HepG2 (cell line): Measurements from ENCODE around the gene MAML1.

Source experiments
- IRF2 ChIP-seq: IDR thresholded peaks from 2 replicates; pipeline ENCODE4 v1.6.1; 2018; ENCODE audit warnings: missing genetic modification reagents, missing compliant biosample characterization
- KDM6A ChIP-seq: IDR thresholded peaks from 2 replicates; pipeline ENCODE4 v1.6.1; 2016; ENCODE audit warnings: low read depth
- MBNL3 ChIP-seq: fragments of 250-450 bp; sonication (Bioruptor Pico); conservative IDR thresholded peaks from 2 replicates; pipeline ENCODE4 v1.8.0; 2022; ENCODE audit warnings: mild to moderate bottlenecking, inconsistent platforms

- no peak for TF ChIP-seq MBNL3
- no peak for TF ChIP-seq IRF2 (CRISPR knock-in tag)
- no peak for TF ChIP-seq KDM6A (CRISPR knock-in tag)
These were observed 35.9 kb downstream of the MAML1 start for GRCh38 chr5:179768326-179769085.
